Central memory CD8-positive, alpha-beta T cell (primary cell): Measurements from ENCODE around the gene TERB1.
"Not testable (repeated sequence)": the region's sequence is repeated elsewhere in the genome, so short reads cannot be mapped to it uniquely, and the experiment has no call there.

Source experiments
- ATAC-seq: fragments of 150-1000 bp; cut with Tn5 transposase; replicated peaks from 2 replicates; pipeline ENCODE4 v1.10.0; 2022; ENCODE audit warnings: mild to moderate bottlenecking, moderate FRiP score, moderate number of reproducible peaks; ENCODE audit not compliant: poor library complexity, severe bottlenecking; ENCODE audit errors: extremely low read depth
- DNase-seq, 2 donors: peaks; one replicate each; pipeline ENCODE4 v3.0.0; 2021; ENCODE audit warnings: low spot score in 2 of 2
- H3K27ac Mint-ChIP-seq: one replicate; pipeline ENCODE4 v1.8.0; 2022; ENCODE audit warnings: low read depth, mild to moderate bottlenecking, moderate library complexity, mixed read lengths
- H3K27me3 Mint-ChIP-seq: one replicate; pipeline ENCODE4 v1.8.0; 2022; ENCODE audit warnings: mixed read lengths
- H3K36me3 Mint-ChIP-seq: one replicate; pipeline ENCODE4 v1.8.0; 2022; ENCODE audit warnings: mild to moderate bottlenecking, moderate library complexity, mixed read lengths; ENCODE audit not compliant: insufficient read depth
- H3K4me1 Mint-ChIP-seq: one replicate; pipeline ENCODE4 v1.8.0; 2022; ENCODE audit warnings: mixed read lengths
- H3K4me3 Mint-ChIP-seq: one replicate; pipeline ENCODE4 v1.8.0; 2022; ENCODE audit warnings: mild to moderate bottlenecking, moderate library complexity, mixed read lengths
- H3K9me3 Mint-ChIP-seq: one replicate; pipeline ENCODE4 v1.8.0; 2022; ENCODE audit warnings: mixed read lengths

The TERB1 gene

DNA sequence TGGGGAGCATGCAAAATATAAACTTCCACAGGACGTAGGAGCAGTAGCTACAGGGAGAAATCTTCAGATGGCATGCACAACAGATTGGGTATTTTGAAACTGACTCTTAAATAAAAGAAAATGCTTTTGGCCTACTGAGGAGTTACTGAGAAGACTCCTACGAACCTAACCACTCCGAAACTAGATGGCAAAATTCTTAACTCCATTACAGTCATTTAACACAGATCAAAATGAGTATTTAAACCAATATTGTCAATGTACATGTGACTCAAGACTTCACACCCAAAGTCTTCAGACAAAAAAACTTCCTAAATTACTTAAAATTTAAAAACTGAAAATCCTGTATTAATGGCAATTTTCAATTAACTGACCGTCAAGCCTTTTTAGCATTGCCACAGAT lies 8.4 kb upstream of the TERB1 start:
- ATAC-seq: no peak
- Mint-ChIP-seq H3K9me3 (no peaks in the 10 kb centered on the region), H3K27ac (no peak overlapping the region)

DNA sequence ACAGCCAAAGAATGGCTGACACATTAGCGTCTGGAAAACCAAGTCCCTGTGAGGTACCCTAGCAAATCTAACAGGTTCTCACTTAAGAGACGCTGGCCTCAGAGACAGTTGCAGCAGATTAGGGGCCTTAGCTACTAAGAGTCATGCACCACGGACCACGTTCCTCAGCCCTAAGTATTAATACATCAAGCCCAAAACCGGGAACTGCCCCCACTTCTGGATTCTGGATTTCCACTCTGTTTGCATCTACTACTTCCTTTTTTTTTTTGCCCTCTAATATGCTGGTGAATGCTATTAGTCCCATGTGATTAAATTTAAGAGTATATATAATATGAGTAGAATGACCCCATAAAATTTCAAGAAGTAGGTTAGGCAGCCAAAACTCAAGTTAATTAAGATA lies 775 bp upstream of the TERB1 start:
- Mint-ChIP-seq H3K27ac (no peak overlapping the region), H3K36me3 (peaks cover 34% of the 10 kb centered on the region), H3K9me3 (no peaks in the 10 kb centered on the region), H3K4me3 (no peak overlapping the region), H3K4me1 (no peaks in the 10 kb centered on the region), H3K27me3 (no peaks in the 10 kb centered on the region)
- no peak for ATAC-seq
- DNase-seq: no peak

More for the DNA sequence above, 8.4 kb upstream of the TERB1 start:
- no peak overlapping the region for H3K4me3 Mint-ChIP-seq
- DNase-seq: no peak
- no peaks in the 10 kb centered on the region for H3K4me1 Mint-ChIP-seq
- H3K27me3 Mint-ChIP-seq: no peaks in the 10 kb centered on the region
- peaks cover 82% of the 10 kb centered on the region for H3K36me3 Mint-ChIP-seq

DNA sequence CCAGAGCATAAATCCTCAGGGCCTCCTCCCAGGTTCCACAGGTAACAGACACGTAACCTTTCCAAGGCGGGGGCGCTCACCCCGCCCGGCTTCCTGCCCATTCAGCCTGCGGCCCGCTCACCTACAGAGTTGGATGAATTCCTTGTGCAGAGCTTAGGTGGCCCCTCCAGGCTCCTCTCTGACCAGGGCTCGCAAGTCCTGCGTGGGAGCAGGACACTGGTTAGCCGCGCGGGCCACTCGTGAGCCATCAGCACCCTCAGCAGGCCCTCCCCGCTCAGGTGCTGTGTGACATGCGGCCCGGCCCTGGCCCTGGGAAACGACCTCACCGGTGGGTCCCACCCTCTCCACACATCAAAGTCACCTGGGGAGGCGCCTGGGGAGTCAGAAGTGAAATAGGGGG lies 528 bp downstream of the TERB1 start:
- no peaks in the 10 kb centered on the region for H3K27me3 Mint-ChIP-seq

DNA sequence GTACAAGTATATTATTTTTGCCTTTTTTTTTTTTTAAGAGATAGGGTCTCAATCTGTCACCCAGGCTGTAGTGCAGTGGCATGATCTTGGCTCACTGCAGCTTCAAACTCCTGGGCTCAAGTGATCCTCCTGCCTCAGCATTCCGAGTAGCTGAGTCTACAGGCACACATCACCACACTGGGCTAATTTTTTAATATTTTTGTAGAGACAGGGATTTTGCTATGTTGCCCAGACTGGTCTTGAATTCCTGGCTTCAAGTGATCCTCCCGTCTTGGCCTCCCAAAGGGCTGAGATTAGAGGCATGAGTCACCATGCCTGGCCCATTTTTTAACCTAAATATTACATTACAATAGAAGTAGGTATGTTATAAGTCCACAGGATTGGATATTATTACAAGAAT lies 3.2 kb downstream of the TERB1 start:
- Mint-ChIP-seq H3K4me3 (no peak overlapping the region), H3K27ac (no peak overlapping the region), H3K36me3 (peaks cover 4% of the 10 kb centered on the region), H3K4me1 (no peaks in the 10 kb centered on the region), H3K27me3 (no peaks in the 10 kb centered on the region), H3K9me3 (no peaks in the 10 kb centered on the region)
- DNase-seq (no peak), ATAC-seq (no peak)

More for the DNA sequence above, 528 bp downstream of the TERB1 start:
- ATAC-seq: no peak
- Mint-ChIP-seq H3K27ac (no peak overlapping the region), H3K4me1 (no peaks in the 10 kb centered on the region), H3K4me3 (no peak overlapping the region), H3K9me3 (no peaks in the 10 kb centered on the region), H3K36me3 (peaks cover 24% of the 10 kb centered on the region)
- no peak for DNase-seq

DNA sequence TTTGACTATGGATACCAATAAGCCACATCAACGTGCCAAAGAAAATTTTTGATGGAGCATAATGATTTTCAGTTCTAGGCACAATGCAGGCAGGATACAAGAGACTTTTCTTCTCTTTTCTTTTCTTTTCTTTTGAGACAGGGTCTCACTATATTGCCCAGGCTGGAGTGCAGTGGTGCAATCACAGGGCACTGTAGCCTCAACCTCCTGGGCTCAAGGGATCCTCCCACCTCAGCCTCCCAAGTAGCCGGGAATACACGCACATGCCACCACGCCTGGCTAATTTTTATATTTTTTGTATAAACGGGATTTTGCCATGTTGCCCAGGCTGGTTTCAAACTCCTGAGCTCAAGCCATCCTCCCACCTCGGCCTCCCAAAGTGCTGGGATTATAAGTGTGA lies 7.4 kb downstream of the TERB1 start:
- H3K9me3 Mint-ChIP-seq, ATAC-seq, H3K4me1 Mint-ChIP-seq, H3K36me3 Mint-ChIP-seq, H3K27me3 Mint-ChIP-seq, H3K4me3 Mint-ChIP-seq, H3K27ac Mint-ChIP-seq, DNase-seq: not testable (repeated sequence)

DNA sequence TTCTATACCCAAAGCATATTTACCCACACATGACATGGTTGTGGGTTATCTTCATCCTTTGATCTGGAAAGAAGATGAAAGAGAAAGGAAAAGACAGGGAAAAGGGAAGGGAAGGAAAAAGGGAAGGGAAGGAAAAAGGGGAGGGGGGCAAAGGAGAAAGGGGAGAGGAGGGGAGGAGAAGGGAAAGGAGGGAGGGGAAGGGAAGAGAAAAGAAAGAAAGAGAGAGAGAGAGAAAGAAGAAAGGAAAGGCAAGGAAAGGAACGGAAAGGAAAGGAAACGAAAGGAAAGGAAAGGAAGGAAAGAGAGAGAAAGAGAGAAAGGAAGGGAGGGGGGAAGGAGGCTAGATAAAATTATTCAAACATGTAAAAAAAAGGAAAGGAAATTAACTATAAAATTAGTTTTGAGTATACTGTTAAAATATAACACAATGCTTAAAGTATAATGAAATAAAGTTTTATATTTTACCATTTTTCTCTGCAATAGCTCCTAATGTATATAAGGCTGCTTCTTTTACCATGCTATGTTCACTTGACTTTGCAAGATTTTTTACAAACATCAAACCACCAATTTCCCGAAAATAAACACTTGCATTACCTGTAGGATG lies 11.2 kb downstream of the TERB1 start:
- Mint-ChIP-seq H3K4me3 (no peak overlapping the region), H3K27me3 (no peaks in the 10 kb centered on the region), H3K27ac (no peak overlapping the region), H3K36me3 (no peaks in the 10 kb centered on the region), H3K4me1 (no peaks in the 10 kb centered on the region), H3K9me3 (no peaks in the 10 kb centered on the region)
- DNase-seq: no peak
- no peak for ATAC-seq

DNA sequence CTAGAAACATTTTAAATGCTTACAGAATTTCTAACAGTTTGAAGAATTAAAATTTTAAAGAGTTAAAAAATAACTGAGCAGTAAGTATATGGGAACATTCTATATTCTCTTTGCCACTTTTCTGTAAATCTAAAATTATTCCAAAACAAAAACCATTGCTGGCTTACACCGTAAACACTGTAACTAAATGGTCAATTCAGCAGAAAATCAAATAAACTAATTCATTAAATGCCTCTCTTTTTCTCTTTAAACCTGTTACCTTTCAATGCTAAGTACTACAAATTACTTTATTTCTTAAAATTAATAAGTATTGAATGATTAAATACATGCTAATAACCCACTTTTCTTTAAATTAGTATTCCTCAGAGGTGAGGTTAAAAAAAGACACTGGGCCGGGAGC lies 14.0 kb downstream of the TERB1 start:
- DNase-seq: no peak
- Mint-ChIP-seq H3K4me3 (no peak overlapping the region), H3K4me1 (no peaks in the 10 kb centered on the region), H3K27me3 (no peaks in the 10 kb centered on the region), H3K36me3 (no peaks in the 10 kb centered on the region), H3K27ac (no peak overlapping the region), H3K9me3 (no peaks in the 10 kb centered on the region)
- no peak for ATAC-seq

DNA sequence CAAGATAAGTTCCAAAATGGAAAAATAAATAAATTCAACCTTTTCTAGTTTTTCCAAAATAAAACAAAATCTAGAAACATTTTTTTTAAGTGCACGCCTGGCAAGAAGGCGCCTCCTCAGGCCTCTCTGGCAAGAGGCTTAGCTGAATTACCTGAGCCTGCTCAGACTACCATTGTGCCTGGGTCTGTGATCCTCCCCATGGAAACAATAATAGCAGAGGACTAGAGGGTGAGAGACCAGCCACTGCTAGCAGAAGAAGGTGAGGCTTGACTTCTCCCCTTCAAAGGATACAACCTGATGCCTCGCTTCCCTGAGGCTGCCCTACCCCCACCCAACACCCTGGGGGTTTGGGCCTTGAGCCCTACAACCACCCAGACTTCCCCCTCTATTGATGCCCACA lies 14.8 kb downstream of the TERB1 start:
- Mint-ChIP-seq H3K27ac (no peak overlapping the region), H3K4me1 (no peaks in the 10 kb centered on the region), H3K4me3 (no peak overlapping the region)

DNA sequence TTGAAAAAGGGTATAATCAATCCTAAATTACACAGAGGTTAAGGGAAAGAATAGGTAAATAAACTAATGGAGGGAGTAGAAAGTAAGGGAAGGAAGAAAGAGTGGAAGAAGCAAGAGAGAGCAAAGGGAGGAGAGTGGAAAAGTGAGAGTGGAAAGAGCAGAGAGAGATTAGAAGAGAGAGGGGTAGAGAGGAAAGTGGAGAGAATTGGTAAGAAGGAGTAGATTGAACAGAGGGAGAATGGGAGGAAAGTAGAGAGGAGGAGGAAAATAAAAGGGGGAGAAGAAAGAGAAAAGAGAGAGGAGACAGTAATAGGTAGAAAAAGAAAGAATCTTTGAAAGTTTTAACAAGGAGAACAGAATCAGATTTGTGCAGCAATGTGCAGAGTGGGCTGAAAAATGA lies 24.9 kb downstream of the TERB1 start:
- ATAC-seq: no peak

More for the DNA sequence above, 14.8 kb downstream of the TERB1 start:
- DNase-seq (no peak), ATAC-seq (no peak)
- Mint-ChIP-seq H3K9me3 (no peaks in the 10 kb centered on the region), H3K36me3 (no peaks in the 10 kb centered on the region), H3K27me3 (no peaks in the 10 kb centered on the region)

DNA sequence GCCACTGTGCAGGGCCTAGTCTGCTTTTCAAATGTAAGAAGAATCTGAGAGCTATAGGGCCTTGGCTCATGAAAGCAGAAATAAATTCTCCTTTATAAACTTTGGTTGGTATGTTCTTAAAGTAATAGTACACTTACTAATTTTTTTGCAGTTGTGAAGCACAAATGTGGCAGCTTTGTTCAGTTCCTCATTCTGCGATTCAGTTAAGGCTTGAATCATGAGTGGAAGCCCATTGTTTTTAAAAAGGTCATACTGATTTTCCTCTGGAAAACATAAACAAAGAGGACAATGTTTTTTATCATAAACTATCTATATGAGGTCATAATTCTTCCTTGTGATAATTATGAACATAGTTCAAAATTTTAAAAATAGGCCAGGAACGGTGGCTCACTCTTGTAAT lies 26.4 kb downstream of the TERB1 start:
- Mint-ChIP-seq H3K27me3 (no peaks in the 10 kb centered on the region), H3K27ac (no peak overlapping the region), H3K4me1 (no peaks in the 10 kb centered on the region), H3K9me3 (no peaks in the 10 kb centered on the region), H3K4me3 (no peak overlapping the region), H3K36me3 (no peaks in the 10 kb centered on the region)
- ATAC-seq: no peak
- no peak for DNase-seq

More for the DNA sequence above, 24.9 kb downstream of the TERB1 start:
- no peaks in the 10 kb centered on the region for H3K9me3 Mint-ChIP-seq
- H3K36me3 Mint-ChIP-seq: no peaks in the 10 kb centered on the region
- no peaks in the 10 kb centered on the region for H3K27me3 Mint-ChIP-seq
- H3K27ac Mint-ChIP-seq: no peak overlapping the region
- DNase-seq: no peak
- H3K4me3 Mint-ChIP-seq: no peak overlapping the region
- H3K4me1 Mint-ChIP-seq: no peaks in the 10 kb centered on the region

DNA sequence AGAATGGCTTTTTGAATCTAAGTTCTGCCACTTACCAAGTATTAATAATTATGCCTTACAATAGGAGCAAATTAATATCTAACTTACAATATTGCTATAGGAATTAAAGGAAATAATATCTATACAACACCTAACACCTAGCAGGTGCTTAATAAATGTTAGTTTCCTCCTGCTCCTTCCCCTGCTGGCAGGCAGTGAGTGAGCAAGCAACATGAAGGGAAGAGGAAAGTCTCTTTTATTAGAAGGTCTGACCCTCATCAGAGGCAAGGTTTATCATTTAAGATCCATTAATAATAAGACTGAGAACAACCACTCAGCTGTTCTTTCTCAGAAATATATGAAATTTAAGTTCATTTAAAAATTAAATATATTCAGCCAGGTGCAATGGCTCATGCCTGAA lies 43.3 kb downstream of the TERB1 start:
- Mint-ChIP-seq H3K9me3 (no peaks in the 10 kb centered on the region), H3K4me3 (no peak overlapping the region), H3K27me3 (peaks cover under 1% of the 10 kb centered on the region), H3K27ac (no peak overlapping the region), H3K36me3 (peaks cover 2% of the 10 kb centered on the region), H3K4me1 (no peaks in the 10 kb centered on the region)
- ATAC-seq: no peak
- no peak for DNase-seq

DNA sequence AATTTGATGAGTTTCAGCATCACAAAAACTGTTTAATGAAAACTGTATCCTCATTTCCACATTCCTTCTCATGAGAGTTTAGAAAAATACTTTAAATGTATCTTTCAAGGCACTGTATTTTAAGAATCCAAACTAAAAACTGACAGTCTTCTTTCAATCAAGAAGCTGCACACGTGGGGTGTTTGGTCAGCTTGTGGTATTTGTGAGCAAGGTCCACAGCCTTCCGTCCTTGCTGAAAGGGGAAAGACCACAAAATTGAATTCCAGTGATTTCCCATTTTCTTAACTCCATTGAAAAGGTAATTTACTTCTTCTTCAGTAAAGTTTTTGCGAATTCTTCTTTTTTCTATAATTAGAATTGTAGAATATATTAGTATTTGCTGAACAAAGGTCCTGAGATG lies 46.6 kb downstream of the TERB1 start:
- ATAC-seq (no peak), DNase-seq (no peak)
- no peaks in the 10 kb centered on the region for H3K9me3 Mint-ChIP-seq
- no peak overlapping the region for H3K27ac Mint-ChIP-seq
- peaks cover 18% of the 10 kb centered on the region for H3K4me1 Mint-ChIP-seq
- H3K4me3 Mint-ChIP-seq: no peak overlapping the region
- H3K27me3 Mint-ChIP-seq: peaks cover 11% of the 10 kb centered on the region
- H3K36me3 Mint-ChIP-seq: peaks cover 15% of the 10 kb centered on the region

DNA sequence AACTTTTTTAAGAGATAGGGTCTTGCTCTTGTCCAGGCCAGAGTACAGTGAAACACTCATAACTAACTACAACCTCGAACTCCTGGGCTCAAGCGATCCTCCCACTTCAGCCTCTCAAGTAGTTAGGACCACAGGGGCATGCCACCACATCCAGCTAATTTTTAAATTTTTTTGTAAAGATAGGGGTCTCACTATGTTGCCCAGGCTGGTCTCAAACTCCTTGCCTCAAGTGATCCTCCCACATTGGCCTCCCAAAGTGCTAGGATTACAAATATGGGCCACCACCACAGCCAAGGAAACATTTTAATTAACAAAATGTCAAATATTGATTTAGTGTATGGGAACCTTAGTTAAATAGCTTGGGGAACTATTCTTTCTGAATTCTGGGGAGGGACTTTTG lies 47.2 kb downstream of the TERB1 start:
- peaks cover 16% of the 10 kb centered on the region for H3K36me3 Mint-ChIP-seq
- no peaks in the 10 kb centered on the region for H3K9me3 Mint-ChIP-seq
- DNase-seq: no peak
- no peak for ATAC-seq
- H3K4me3 Mint-ChIP-seq: no peak overlapping the region
- H3K27ac Mint-ChIP-seq: no peak overlapping the region
- peaks cover 11% of the 10 kb centered on the region for H3K27me3 Mint-ChIP-seq
- H3K4me1 Mint-ChIP-seq: peaks cover 25% of the 10 kb centered on the region

DNA sequence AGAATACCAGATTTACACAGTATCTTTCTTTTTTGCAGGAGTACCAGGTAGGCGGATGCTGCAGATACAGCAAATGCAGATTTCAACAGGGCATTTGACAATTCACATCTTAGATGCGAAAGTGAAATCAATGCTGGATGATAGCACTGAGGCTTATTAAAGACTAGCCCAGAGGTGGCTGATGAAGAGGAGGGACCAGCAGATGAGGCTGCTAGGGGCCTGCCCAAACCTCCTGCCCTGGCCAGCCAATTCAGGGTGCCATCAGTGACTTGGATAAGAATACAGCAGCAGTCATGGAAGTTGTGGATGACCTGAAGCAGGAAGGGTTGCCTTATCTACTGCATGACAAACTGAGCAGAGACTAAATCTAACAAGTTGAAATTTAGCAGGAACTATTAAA lies 48.4 kb downstream of the TERB1 start:
- ATAC-seq: no peak
- peak overlapping the region; percentile 69 for H3K4me3 Mint-ChIP-seq
- peaks cover 33% of the 10 kb centered on the region for H3K4me1 Mint-ChIP-seq
- no peak overlapping the region for H3K27ac Mint-ChIP-seq
- no peaks in the 10 kb centered on the region for H3K9me3 Mint-ChIP-seq
- H3K36me3 Mint-ChIP-seq: peaks cover 24% of the 10 kb centered on the region
- peaks cover 11% of the 10 kb centered on the region for H3K27me3 Mint-ChIP-seq
- no peak for DNase-seq
